ENCODE measurements around the gene SYT7.
A peak's percentile ranks its signal among the peaks of the same experiment; 100 is the strongest.

SYT7 gene

DNA sequence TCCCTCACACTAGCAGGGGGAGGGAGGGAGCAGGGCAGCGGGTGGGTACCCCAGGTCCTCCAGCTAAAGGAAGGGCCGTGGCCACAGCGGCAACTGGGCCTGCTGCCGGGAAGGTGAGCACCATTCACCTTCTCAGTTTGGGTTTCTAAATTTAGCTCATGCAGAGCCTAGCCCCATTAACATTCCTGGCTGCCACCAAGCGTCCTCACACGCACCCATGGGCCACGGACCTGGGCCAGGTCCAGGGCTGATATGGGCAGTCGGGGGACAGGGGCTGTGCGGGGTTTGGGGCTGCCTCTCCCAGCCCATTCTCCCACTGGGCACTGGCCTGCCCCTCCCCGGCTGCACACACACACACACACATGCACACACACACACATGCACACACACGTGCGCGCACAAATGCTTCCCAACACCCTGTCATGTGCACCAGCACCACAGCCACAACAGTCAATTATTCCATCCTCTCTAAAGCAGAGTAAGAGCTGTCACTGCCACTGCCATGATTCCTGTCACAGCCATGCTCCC, 28.7 kb downstream of the SYT7 start:
- DNase-seq: no peak

DNA sequence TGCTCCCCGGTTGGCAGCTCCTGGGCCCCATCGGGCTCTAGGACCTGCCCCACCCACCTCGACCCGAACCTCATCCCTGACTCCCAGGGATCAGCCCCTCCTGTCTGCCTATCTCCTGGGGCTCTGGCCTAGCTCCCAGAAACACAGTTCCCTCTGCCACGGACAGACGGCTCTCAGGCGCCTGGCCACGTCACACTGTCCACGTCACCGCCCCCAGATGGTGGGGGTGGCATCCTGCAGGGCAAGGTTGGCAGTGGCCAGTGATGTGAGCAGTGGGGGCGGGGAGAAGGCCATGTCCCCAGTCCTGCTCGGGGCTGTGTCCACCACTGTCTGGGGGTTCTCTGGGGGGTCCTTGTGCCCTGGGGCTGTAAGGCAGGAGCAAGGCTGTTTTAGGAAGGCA, 29.2 kb downstream of the SYT7 start:
- DNase-seq: no peak

DNA sequence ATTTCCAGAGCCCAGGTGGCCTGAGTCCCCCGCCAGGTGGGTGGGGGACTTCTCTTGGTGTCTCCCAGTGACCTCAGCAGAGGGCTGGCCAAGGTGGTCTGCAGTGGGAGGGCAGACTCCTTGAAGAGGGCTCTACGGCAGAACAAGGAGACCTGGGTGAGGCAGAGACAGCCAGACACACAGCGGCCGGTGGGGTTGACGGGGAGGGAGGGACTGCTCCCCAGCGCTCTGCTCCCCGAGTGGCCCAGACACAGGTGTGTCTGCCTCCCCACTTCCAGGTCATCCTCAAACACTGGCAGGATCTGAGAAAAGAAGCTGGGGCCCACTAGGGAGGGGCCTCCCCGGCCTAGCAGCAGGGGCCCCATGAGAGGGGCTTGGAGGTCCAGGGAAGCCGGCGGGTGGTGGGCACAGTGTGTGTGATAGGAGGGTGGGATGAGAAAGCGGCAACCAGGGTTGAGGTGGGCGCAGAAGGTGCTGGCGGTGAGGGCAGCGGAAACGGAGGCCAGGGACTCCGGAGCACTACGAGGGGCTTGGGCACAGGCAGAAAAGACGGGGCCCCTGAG, 30.1 kb downstream of the SYT7 start:
- no peak for DNase-seq

DNA sequence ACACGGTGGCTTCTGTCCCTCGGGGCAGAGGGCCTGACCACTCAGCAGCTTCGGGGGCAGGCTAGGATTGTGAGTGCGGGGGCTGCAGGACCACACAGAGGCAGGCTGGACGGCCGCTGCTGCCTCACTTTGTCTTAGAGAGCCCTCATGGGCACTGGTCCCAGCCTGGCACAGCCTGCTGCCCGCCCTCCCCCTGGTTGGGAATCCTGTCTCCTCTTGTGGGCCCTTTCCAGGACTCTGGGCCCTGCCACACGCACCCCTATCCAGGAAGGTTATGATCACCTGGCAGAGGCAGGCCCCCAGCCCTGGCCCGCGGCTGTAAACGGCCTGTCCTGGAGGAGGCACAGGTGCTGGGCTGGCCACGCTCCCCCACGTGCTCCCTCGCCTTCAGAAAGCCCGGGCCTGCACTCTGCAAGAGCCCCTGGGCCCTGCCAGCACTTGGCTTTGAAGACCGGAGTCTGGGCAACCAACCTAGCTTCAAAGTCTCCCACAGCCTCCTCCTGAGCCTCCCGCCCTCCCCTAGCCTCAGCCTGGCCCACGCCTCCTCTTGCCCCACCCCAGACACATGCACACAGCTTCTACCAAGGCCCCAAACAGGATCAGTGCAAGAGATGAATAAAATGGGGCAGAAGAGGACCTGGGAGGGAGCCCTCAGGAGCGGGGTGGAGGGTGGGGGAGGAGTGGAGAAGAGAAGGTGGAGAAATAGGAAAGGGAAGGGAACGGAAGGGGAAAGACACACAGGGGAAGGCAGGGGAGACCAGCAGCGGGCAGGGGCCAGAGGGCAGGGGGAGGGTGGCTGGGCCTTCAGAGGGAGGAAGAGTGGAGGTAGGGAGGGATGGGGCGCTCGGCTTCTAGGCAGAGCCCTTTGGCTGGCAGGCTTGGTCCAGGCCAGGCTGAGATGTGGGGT, 31.0 kb downstream of the SYT7 start:
- DNase-seq: no peak

DNA sequence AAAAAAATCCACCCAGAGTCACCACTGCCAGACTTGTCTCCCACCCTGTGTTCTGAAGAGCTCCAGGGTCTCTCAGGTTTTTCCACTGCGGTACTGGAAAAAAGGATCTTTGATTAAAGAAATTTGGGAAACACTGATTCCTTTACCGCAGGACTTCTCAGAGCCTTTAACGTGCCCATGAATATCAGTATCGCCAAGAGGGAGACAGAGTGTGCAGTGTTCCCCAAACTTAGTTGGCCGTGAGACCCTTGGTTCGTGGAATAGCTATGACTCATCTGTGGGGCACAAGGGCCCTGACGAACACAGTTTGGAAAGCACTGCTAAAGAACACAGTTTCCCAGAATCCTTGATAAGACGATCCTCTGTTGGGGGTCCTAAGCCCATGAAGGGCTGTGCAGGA, 31.7 kb downstream of the SYT7 start:
- DNase-seq: no peak

DNA sequence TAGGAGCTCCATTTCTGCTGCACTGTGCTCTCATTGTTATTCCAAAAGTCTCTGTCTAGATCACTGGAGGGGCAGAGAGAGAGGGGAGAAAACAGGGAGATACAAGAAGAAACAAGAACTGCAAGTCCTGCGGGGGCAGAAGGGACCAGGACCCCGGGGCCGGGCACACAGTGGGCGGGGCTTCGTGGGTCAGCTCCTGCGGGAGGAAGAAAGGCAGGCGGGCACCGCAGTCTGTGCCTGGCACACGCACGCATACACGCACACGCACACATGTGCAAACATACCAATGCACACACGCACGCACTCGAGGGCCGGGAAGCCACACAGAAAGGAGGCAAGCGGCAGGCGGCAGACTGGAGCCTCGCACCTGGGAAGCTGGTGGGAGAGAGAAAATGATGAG, 33.6 kb downstream of the SYT7 start:
- no peak for DNase-seq

DNA sequence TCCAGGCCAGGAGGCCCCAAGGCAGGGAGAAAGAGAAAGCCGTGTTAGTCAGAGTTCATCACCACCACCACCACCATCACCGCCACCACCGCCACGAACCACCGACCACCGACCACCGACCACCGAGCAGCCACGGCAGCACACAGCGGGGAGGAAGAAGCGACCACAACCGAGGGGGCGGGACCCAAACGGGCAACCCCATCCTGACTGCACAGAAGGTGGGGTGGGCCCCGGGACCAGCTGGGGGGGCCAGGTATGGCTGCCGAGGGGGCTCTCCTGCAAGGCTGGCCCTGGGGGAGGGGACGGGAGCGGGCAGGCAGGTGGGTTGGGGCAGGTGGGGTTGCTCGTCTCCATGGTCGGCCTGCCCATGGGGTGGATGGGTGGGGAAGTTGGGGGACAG, 34.2 kb downstream of the SYT7 start:
- no peak for DNase-seq

DNA sequence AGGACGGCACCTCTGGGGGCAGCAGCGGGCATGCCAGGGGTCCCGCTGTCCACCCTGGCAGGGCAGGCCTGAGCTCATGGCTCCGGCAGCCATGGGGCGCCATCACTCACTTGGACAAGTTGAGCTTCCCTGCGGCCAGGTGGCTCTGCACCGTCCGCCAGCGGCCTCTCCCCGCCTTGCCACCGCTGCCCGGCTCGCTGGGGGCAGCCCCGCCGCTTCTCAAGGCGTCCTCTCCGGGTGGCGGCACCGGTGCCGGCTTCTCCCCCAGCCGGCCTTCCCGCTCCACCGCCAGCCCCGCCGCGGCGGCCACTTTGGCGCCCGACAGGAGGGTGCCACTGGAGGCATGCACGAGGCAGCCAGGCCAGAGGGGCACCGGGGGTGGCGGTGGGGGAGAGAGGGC, 35.0 kb downstream of the SYT7 start:
- no peak for DNase-seq

DNA sequence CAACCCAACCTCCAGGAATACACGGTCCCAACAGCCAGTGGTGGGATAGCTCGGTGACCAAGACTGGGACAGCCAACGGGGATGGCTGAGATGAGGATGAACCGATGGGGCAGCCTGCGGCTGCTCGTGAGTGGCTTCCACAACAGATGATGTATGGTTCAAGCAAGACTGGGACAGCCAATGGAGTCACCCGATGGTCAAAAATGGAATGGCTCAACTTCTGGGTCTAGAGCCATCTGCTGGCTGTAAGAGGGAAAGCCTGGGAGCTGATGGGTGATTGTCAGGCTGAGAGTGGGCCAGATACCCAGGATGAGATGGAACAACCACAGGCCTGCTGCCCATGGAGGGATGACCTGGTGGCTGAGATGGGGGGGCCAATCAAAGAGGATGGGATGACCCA, 35.5 kb downstream of the SYT7 start:
- no peak for DNase-seq

DNA sequence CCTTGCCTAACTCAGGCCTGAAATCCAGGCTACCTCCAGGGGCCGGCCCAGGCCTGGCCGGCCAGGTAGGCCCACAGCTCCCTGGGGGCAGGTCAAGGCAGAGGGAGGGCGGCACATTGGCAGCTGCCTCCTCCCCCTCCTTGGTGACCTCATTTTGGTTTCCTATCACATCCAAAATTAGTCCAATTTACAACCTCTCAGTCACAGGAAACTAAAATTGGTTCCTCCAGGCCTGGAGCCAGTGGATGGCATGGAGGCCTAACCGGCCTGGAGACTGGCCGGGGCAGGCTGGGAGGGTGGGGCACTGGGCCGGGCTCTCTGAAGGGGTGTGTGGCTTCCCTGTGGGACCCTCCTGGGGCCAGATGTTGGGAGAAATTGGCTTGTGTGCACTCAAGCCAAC, 36.4 kb downstream of the SYT7 start:
- no peak for DNase-seq

DNA sequence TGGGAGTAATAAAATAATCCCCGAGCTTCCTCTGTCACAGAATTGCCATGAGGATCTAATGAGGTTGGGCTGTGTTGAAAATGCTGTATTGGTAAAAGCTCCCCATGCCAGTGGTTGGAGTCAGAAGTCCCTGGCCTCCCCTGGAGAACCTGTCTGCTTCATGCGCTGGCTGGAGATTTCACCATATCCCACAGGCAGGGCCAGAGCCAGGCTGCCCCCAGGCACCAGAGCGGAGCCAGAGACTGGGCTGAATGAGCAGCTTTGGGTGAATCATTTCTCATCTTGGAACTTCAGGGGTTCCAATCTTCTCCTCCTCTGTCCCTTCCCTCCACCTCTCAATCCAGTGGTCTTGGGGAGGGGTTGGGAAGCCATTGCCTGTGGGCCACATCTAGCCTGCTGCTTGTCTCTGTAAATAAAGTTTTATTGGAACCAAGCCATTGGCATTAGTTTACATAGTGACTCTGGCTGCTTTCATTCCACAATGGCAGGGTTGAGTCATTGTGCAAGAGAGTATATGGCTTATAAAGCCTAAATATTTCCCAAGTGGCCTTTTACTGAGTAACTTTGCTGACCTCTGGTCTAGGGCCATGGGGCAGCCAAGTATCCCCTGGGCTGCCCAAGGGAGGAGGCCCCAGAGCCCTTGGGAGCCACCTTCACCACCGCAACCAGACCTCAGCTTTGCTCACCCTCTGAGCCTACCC, 37.1 kb downstream of the SYT7 start:
- no peak for DNase-seq

DNA sequence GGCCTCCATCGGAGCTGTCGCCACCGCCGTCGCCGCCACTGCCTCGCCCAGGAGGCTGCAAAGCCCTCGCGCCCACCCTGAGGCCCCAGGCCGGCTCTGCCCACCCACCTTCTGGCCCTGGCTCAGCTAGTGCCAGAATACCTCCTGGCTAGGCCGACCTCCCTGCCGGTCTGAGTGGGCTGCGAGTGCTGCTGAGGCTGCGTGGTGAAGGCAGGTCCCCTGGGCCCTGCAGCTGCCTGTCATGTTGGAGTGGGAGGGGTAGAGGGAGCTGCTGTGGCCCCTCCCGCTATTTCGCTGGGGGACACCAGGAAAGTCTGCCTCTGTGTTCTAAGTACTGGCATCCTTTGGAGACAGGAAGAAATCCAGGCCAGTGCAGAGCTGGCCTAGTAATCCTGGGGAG, 38.2 kb downstream of the SYT7 start:
- DNase-seq: no peak

DNA sequence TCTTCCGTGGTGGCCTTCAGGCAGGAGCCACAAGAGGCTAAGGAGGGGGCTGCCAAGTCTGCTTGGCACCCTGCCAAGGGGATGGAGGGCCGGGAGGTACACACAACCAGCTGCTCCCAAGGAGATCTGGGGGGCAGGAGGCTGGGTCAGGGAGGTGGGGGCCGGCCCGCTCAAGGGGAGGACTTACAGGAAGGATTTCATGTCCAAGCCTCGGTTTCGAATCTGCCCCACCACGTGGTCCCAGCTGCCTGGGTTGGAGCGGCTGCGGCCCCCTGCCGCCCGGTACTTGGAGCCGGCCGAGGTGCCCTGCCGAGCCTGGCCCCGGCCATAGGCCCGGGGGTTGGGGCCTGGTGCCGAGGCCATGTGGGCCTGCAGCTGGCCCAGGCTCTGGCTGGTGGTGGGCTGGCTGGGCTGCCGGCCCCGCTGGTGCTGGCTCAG, 38.8 kb downstream of the SYT7 start:
- peak; percentile 66 for DNase-seq

DNA sequence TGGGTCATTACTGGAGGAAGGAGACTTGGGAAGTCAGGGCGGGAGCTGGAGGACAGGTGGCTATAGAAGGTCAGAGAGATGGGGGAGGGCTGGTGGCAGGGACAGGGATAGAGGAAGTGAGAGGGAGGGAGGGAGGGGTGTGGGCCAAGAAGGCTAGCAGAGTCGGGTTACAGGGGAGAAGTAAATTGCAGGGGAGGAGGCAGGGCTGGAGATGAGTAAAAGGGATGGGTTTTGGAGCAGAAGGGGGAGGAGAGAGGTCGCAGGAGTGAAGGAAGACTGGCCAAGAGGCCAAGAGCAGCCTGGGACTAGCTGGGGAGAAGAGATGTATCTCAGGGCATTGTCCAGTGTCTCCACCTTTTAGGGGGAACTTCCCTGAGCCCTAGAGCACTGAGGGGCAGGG, 39.3 kb downstream of the SYT7 start:
- no peak for DNase-seq

DNA sequence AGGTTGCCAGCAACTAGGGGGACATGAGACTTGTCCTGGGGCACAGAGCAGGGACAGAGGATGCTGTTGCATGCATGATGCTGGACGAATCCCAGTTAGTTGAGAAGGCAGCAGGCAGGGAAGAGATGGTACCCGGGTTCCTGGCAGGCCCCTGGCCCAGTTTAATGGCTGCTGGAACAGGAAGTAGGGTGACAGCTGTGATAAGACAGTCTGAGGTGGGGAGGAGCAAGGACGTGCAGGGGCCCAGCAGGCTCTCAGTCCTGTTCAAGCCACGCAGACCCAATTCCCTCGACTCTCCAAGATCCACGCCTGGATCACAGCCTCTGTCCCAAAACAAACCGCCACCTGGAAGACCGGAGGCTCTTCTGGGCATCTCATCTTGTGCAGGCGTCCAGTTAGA, 40.3 kb downstream of the SYT7 start:
- no peak for DNase-seq

DNA sequence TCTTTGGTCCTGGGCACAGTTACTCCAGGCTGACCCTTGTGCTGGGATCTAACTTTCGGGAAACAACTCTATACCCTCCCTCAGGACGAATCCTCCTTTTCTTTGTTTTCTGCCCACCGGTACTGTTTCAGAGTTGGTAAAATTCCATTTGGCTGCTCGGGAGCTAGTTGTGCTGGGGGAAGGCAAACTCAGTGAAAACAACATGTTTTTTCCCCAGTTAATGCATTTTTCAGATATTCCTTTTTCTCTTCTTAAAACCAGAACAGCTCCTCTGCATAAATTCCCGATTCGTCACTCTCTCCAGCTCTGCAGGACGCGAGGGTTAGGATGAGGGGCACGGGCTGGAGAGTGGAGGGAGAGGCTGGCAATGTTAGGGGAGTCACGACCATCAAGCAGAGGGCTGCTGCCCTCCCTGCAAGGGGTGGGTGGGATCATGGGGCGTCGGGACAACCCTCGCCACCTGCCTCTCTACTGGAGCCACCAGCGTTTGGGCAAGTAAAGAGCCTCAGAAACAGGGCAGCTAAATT, 41.0 kb downstream of the SYT7 start:
- no peak for DNase-seq

DNA sequence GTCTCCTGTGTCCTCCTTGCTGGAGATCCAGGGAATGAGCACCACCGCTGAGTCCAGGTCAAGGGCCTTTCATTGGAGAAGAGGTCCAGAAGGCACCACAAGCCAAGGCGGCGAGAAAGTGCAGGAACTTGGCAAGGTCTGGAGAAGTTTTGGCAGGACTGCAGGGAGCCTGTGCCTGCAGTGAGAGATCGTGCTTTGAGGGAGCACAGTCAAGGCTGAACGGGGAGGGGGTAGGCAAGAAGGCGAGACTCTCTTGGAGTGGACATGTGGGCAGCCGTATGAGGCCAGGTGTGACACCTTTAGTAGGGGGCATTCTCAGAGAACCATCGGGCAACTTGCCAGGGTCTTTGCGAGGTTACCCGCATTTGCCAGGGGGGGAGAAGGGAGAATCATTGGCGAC, 41.9 kb downstream of the SYT7 start:
- no peak for DNase-seq

DNA sequence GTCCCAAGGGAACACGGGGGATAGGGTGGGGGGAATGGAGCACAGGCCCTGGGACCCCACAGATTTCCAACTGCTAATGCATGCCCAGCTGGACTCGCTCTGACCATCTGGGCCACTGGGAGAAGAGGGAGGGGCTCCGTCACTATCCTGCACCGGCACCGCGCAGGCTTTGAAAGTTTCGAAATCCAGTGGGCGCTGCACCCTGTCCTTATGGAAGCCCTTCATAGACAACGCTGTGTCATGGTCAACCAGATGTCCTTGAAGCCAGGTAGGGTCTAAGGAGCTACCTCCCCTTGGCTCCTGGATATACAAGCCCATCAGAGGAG, 42.3 kb downstream of the SYT7 start:
- no peak for DNase-seq

DNA sequence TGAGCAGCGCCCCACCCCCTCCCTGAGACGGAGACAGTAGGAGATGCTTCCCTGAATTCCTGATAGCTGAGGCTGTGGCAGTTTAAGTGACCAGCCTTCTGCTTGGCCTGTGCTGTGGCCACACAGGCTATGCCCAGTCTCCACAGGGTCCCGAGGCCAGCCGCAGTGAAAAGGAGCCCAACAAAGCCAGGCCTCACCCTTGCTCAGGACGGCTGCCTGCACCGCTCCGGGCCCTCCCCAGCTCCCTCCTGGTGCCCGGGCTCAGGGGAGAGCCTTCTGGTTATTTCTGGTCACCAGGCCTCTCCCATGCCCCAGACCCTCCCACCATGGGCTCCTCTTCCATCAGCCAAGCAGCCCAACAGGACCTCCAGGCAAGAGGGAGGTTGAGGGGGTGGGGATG, 43.5 kb downstream of the SYT7 start:
- DNase-seq: no peak

DNA sequence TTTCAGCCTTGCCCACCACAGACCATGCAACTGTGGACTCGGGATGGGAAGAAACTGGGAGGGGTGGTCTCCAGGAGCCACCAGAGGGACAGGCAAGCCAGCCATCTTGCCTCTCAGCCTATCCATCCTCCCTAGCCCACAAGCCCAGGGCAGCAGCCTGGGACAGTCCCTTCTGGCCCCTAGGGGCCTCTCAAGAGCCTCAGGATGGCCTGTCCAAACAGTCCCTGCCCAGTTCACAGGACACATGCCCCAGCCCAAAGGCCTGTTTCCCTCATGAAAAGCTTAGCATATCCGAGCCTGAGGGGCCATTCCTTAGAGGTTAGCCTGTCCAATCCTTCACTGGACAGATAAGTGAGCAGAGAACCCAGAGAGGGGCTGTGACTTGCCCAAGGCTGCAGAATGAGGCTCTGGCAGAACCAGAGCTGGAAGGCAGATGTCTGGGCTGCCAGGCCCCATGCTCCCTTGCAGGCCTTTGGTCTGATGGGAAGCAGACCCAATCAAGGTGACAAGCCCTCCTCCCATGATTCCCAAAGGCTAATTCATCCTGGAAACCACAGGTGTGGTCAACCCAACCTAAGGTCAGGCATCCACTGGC, 44.1 kb downstream of the SYT7 start:
- no peak for DNase-seq

DNA sequence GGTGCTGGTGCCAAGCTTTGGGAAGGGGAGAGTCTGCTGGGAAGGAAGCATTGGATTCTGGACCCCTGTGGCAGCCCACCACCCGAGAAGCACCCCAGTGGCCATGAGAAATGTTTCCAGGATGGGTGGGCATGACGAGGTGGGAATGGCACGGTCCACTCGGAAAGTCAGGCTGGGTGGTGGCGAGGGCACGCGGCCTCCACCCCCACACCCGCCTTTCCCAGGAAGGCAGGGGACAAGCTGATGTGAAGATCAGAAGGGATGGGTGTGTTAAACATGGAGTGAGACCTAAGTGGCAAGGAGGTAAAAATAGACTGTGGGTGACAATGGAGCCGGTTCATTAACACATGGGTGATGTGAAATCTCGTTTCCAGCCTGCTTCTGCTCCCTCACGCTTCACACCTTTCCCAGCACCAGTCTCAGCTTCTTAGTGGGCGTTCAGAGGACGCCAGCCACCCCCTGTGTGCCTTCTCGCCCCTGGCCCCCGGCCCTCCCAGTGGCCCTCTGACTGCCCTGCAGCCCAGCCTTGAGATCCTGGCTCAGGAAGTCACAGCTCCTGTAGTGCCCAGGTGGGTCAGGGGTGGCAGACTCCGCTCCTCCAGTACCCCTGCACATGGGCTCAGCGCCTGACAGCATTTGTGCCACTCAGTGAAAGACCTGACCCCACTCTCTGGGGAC, 44.7 kb downstream of the SYT7 start:
- no peak for DNase-seq

DNA sequence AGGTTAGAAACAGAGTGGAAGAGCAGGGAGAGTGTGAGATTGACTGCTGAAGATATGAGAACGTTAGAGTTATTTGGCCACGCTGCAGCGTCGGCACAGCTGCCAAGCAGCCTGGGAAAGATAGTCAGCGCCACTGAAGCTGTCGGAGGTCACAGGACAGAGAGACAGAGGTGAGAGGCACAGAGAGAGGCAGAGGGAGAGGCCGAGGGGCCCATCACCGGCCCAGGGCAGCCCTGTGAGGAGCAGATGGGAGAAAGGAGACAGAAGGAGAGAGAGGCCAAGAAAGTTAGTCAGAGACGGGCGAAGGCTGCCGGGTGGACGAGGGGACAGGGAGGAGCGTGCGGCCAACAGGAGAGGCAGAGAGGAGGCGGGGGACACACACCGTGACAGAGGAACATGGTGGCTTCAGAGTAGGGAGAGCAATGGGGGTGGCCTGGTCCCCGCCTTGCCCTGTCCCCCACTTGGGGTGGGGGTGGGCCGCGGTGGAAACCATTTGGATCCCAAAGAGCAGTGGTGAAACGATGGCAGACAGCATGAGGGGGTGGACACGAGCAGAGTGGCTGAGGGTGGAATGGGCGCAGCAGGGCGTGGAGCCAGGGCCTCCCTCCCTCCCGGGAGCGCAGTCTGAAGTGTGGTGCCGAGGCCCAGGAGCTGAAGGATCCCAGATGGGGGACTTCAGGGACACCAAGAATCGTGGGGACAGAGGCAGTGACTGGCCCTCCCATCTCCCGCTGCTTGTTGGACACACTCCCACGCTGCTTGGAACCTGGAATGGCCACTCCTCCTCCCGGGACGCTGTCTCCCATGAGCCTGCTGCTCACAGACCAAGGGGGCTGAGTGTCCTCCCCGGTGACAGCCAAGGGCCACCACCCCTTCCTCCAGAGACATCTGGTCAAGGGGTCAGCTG, 45.7 kb downstream of the SYT7 start:
- no peak for DNase-seq

Measured in NCI-H1092 (cell line).